Esophagus squamous epithelium (tissue), 4 donors: ENCODE data around the gene LDLRAD4.
"Not testable (repeated sequence)": the region's sequence is repeated elsewhere in the genome, so short reads cannot be mapped to it uniquely, and the experiment has no call there.

ENCODE experiments used
- CTCF ChIP-seq, 6 experiments: fragments of 450-650 bp in 4 of 6; fragments of 200-600 bp in 2 of 6; sonication (generic) in 2 of 6; IDR thresholded peaks; one replicate each; pipeline ENCODE4 v1.5.1; 2016 to 2019; ENCODE audit warnings: antibody characterized with exemption in 6 of 6, mild to moderate bottlenecking in 4 of 6, moderate library complexity in 4 of 6
- POLR2A ChIP-seq, 4 donors: fragments of 450-650 bp; IDR thresholded peaks; one replicate each; pipeline ENCODE4 v1.6.1; 2017; ENCODE audit warnings: antibody characterized with exemption in 4 of 4, mild to moderate bottlenecking in 4 of 4, moderate library complexity in 3 of 4

GRCh38 chr18:13677350-13677749 lies 458.8 kb downstream of the LDLRAD4 start:
- not testable (repeated sequence) for TF ChIP-seq POLR2A, CTCF (IDR thresholded peaks at IDR 0.05)
